ENCODE results near the gene BLOC1S4. TPM values are rescaled to one million over a fixed set of nuclear protein-coding genes. Genes with fewer than 3 reads are reported as not detected.
"Not testable (repeated sequence)": the region's sequence is repeated elsewhere in the genome, so short reads cannot be mapped to it uniquely, and the experiment has no call there.

Gene BLOC1S4
- total RNA-seq, 1 donor from 2014 or later = 15.5 TPM

- no peaks in the 10 kb centered on the region for H3K36me3 Mint-ChIP-seq (ENCODE audit: low read depth)
- TF ChIP-seq, protein P1, sequence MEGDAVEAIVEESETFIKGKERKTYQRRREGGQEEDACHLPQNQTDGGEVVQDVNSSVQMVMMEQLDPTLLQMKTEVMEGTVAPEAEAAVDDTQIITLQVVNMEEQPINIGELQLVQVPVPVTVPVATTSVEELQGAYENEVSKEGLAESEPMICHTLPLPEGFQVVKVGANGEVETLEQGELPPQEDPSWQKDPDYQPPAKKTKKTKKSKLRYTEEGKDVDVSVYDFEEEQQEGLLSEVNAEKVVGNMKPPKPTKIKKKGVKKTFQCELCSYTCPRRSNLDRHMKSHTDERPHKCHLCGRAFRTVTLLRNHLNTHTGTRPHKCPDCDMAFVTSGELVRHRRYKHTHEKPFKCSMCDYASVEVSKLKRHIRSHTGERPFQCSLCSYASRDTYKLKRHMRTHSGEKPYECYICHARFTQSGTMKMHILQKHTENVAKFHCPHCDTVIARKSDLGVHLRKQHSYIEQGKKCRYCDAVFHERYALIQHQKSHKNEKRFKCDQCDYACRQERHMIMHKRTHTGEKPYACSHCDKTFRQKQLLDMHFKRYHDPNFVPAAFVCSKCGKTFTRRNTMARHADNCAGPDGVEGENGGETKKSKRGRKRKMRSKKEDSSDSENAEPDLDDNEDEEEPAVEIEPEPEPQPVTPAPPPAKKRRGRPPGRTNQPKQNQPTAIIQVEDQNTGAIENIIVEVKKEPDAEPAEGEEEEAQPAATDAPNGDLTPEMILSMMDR (IDR thresholded peaks at IDR 0.05) = no peak
- peaks cover 19% of the 10 kb centered on the region for H3K4me1 Mint-ChIP-seq (ENCODE audit: low read depth)
- H3K27ac Mint-ChIP-seq (ENCODE audit: unreplicated experiment) = no peak overlapping the region
- H3K9me3 Mint-ChIP-seq (ENCODE audit: low read depth) = no peaks in the 10 kb centered on the region
- DNase-seq (ENCODE audit: low spot score) = no peak
- H3K27me3 Mint-ChIP-seq (ENCODE audit: low read depth) = no peaks in the 10 kb centered on the region
- H3K4me3 Mint-ChIP-seq (ENCODE audit: unreplicated experiment) = no peak overlapping the region
Observed at GRCh38 chr4:6752486-6752829, 36.5 kb downstream of the BLOC1S4 start.

DNA sequence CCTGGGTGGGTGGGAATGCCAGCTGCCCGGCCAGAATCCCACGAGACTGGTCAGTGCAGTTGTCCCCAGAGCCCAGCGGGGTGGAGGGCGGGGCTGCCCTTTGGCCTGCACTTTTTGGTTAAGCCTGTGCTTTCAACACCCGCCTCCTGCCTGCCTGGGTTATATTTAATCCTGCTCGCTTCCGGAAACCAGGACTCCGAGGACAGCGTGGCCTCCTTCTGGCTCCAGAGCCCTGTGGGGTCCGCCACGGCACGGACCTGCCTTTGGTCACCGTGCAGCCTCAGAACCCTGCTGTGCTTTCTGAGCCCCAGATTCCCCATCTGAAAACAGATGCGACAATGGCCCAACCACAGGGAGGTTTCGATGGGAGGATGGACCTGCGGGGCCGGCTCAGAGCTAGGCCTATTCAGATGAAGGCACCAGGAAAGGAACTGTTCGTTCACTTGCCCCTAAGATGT, 37.2 kb downstream of the BLOC1S4 start:
- Mint-ChIP-seq H3K4me1 (ENCODE audit: low read depth) (peaks cover 12% of the 10 kb centered on the region), H3K27ac (ENCODE audit: unreplicated experiment) (no peak overlapping the region), H3K36me3 (ENCODE audit: low read depth) (no peaks in the 10 kb centered on the region), H3K27me3 (ENCODE audit: low read depth) (no peaks in the 10 kb centered on the region), H3K4me3 (ENCODE audit: unreplicated experiment) (no peak overlapping the region), H3K9me3 (ENCODE audit: low read depth) (no peaks in the 10 kb centered on the region)
- DNase-seq (ENCODE audit: low spot score) = no peak
- TF ChIP-seq, protein P1 (IDR thresholded peaks at IDR 0.05) = no peak

- Mint-ChIP-seq H3K4me1 (ENCODE audit: low read depth) (peaks cover 9% of the 10 kb centered on the region), H3K27ac (ENCODE audit: unreplicated experiment) (no peak overlapping the region), H3K4me3 (ENCODE audit: unreplicated experiment) (no peak overlapping the region), H3K27me3 (ENCODE audit: low read depth) (no peaks in the 10 kb centered on the region), H3K9me3 (ENCODE audit: low read depth) (no peaks in the 10 kb centered on the region), H3K36me3 (ENCODE audit: low read depth) (no peaks in the 10 kb centered on the region)
- TF ChIP-seq, protein P1 (IDR thresholded peaks at IDR 0.05) = no peak
- DNase-seq (ENCODE audit: low spot score) = no peak
Observed at GRCh38 chr4:6753891-6754290, 37.9 kb downstream of the BLOC1S4 start.

DNA sequence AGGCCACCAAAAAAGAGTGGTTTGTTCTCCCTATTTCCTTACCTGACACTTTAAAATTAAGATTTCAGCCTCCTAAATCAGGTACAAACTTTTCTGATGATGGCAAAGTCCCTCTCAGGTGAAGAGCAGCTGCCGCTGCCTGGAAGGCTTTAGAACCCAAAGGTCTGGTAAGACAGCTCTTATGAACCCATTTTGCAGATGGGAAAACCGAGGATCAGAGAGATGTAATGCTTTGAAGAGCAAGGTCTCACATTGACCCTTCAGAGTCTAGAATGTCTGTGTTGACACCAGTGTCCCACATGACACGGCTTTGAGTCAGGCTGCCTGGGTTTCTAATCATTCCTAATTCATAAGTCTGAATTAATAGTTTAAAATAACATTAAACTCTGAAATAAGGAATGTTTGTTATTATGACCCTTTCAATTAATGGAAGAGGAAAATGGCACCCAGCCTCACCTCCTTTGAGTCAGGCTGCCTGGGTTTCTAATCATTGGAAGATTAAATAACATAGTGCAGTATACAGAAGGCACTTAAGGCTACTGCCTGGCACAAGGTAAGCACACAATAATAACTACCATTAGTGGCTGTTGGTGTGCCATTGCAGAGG, 38.6 kb downstream of the BLOC1S4 start:
- peaks cover 2% of the 10 kb centered on the region for H3K4me1 Mint-ChIP-seq (ENCODE audit: low read depth)
- H3K9me3 Mint-ChIP-seq (ENCODE audit: low read depth) = no peaks in the 10 kb centered on the region
- no peak for DNase-seq (ENCODE audit: low spot score)
- no peaks in the 10 kb centered on the region for H3K36me3 Mint-ChIP-seq (ENCODE audit: low read depth)
- no peak overlapping the region for H3K4me3 Mint-ChIP-seq (ENCODE audit: unreplicated experiment)
- TF ChIP-seq, protein P1 (IDR thresholded peaks at IDR 0.05) = no peak
- no peak overlapping the region for H3K27ac Mint-ChIP-seq (ENCODE audit: unreplicated experiment)
- H3K27me3 Mint-ChIP-seq (ENCODE audit: low read depth) = no peaks in the 10 kb centered on the region

DNA sequence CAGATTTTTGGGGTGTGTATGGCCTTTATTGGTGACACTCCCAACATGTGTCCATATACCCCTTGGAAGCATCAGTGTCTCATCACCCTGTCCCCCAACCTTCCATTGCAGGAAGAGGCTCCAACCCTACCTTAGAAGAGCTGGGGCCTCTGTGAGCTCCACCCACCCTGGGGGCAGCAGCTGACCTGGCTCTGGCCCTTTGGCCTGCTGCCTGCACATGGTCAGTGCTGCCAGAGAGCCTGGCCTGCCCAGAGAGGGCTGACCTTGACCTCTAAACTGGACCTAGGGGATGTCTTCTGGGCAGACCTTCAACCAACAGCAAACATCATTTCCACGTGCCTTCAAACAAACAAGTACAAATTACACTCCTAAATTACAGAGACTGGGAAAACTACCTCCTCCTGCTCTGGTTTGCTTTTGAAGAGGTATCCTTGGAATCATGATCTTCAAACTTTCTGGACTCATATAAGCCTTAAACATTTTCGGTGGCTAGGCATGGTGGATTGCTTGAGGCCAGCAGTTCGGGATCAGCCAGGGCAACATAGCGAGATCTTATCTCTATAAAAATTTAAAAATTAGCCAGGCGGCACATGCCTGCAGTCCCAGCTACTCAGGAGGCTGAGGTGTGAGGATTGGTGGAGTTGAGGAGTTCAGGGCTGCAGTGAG, 39.2 kb downstream of the BLOC1S4 start:
- no peaks in the 10 kb centered on the region for H3K9me3 Mint-ChIP-seq (ENCODE audit: low read depth)
- no peaks in the 10 kb centered on the region for H3K27me3 Mint-ChIP-seq (ENCODE audit: low read depth)
- DNase-seq (ENCODE audit: low spot score) = no peak
- no peaks in the 10 kb centered on the region for H3K36me3 Mint-ChIP-seq (ENCODE audit: low read depth)
- no peak overlapping the region for H3K4me3 Mint-ChIP-seq (ENCODE audit: unreplicated experiment)
- H3K4me1 Mint-ChIP-seq (ENCODE audit: low read depth) = no peaks in the 10 kb centered on the region
- TF ChIP-seq, protein P1 (IDR thresholded peaks at IDR 0.05) = no peak
- H3K27ac Mint-ChIP-seq (ENCODE audit: unreplicated experiment) = no peak overlapping the region

GRCh38 chr4:6756345-6756744, 40.4 kb downstream of the BLOC1S4 start:
- H3K9me3 Mint-ChIP-seq (ENCODE audit: low read depth); DNase-seq (ENCODE audit: low spot score); H3K36me3 Mint-ChIP-seq (ENCODE audit: low read depth); H3K4me1 Mint-ChIP-seq (ENCODE audit: low read depth); H3K27me3 Mint-ChIP-seq (ENCODE audit: low read depth); H3K4me3 Mint-ChIP-seq (ENCODE audit: unreplicated experiment); H3K27ac Mint-ChIP-seq (ENCODE audit: unreplicated experiment): not testable (repeated sequence)

Measured in chondrocyte (in vitro differentiated cells).